Panc1 (cell line): Measurements from ENCODE around the gene NUP93.

Experiments
- POLR2AphosphoS5 ChIP-seq: IDR thresholded peaks from 2 replicates; pipeline ENCODE4 v1.6.1; 2012; ENCODE audit warnings: mild to moderate bottlenecking, low read depth, low read length, moderate library complexity
- SIN3A ChIP-seq: IDR thresholded peaks from 2 replicates; pipeline ENCODE4 v1.6.1; 2012; ENCODE audit warnings: low read depth, mild to moderate bottlenecking, low read length, moderate library complexity, borderline replicate concordance; ENCODE audit not compliant: insufficient read depth
- TCF7L2 ChIP-seq: IDR thresholded peaks from 2 replicates; pipeline ENCODE4 v1.6.1; 2011; ENCODE audit warnings: mild to moderate bottlenecking, low read depth, low read length, inconsistent platforms
- TF ChIP-seq, protein P1 (sequence below): fragments of 450-650 bp; IDR thresholded peaks from 2 replicates; pipeline ENCODE4 v1.5.1; 2017; ENCODE audit warnings: mild to moderate bottlenecking
- TF ChIP-seq, protein P2 (sequence below), 2 experiments: IDR thresholded peaks; 2 replicates each; pipeline ENCODE4 v1.6.1; 2011 to 2012; ENCODE audit warnings: low read depth in 2 of 2, control low read depth in 1 of 2, low read length in 1 of 2, mild to moderate bottlenecking in 1 of 2, moderate library complexity in 1 of 2; ENCODE audit not compliant: insufficient read depth in 1 of 2

DNA sequence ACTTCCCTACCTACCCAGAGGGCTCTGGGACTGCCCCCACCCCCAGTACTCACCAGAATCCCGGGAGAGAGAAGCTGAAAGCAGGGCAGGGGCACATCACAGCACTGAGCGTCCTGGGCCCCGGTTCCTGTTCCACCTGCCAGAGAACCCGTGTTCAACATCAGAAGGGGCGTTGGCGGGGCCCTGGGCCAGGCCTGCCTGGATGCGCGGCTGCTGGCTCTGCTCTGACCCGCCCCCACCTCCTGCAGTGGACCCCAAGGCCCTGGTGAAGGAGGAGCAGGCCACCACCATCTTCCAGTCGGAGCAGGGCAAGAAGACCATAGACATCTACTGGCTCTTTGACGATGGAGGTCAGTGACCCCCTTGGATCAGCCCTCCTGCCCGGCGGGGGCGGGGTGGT, 162.8 kb downstream of the NUP93 start:
- TF ChIP-seq, protein P1, sequence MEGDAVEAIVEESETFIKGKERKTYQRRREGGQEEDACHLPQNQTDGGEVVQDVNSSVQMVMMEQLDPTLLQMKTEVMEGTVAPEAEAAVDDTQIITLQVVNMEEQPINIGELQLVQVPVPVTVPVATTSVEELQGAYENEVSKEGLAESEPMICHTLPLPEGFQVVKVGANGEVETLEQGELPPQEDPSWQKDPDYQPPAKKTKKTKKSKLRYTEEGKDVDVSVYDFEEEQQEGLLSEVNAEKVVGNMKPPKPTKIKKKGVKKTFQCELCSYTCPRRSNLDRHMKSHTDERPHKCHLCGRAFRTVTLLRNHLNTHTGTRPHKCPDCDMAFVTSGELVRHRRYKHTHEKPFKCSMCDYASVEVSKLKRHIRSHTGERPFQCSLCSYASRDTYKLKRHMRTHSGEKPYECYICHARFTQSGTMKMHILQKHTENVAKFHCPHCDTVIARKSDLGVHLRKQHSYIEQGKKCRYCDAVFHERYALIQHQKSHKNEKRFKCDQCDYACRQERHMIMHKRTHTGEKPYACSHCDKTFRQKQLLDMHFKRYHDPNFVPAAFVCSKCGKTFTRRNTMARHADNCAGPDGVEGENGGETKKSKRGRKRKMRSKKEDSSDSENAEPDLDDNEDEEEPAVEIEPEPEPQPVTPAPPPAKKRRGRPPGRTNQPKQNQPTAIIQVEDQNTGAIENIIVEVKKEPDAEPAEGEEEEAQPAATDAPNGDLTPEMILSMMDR, result no peak
- TF ChIP-seq POLR2AphosphoS5 (no peak), TCF7L2 (no peak), SIN3A (no peak)
- TF ChIP-seq, protein P2, sequence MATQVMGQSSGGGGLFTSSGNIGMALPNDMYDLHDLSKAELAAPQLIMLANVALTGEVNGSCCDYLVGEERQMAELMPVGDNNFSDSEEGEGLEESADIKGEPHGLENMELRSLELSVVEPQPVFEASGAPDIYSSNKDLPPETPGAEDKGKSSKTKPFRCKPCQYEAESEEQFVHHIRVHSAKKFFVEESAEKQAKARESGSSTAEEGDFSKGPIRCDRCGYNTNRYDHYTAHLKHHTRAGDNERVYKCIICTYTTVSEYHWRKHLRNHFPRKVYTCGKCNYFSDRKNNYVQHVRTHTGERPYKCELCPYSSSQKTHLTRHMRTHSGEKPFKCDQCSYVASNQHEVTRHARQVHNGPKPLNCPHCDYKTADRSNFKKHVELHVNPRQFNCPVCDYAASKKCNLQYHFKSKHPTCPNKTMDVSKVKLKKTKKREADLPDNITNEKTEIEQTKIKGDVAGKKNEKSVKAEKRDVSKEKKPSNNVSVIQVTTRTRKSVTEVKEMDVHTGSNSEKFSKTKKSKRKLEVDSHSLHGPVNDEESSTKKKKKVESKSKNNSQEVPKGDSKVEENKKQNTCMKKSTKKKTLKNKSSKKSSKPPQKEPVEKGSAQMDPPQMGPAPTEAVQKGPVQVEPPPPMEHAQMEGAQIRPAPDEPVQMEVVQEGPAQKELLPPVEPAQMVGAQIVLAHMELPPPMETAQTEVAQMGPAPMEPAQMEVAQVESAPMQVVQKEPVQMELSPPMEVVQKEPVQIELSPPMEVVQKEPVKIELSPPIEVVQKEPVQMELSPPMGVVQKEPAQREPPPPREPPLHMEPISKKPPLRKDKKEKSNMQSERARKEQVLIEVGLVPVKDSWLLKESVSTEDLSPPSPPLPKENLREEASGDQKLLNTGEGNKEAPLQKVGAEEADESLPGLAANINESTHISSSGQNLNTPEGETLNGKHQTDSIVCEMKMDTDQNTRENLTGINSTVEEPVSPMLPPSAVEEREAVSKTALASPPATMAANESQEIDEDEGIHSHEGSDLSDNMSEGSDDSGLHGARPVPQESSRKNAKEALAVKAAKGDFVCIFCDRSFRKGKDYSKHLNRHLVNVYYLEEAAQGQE (IDR thresholded peaks at IDR 0.05; ENCODE audit: insufficient read depth in 1 of 2, low read depth in 2 of 2, low read length in 1 of 2), result no peak
